CD4-positive, alpha-beta T cell treated with Interleukin-15 for 1 hour (primary cell): ENCODE results near the gene AP2A1.

Source experiments
- DNase-seq: peaks from one replicate; pipeline ENCODE4 v3.0.0-alpha.2; 2020

AP2A1 gene

DNA sequence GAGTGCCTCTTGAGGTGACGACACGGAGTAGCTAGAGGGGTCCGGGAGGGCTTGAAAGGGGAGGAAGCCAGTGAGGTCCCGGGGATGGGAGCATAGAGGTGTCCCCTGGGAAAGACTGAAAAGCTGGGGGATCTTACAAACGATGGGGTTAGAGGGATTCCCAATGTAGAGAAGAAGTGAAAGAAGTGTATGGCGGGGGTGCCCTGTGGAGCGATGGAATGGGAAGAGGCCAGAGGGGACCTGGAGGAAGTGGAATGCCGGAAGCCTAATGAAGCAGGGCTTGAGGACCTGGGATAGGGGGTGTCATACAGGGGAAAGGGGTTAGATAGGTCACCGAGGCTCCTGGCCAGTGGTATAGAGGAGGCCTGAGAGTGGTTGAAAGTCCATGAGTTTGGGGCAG, 580 bp downstream of the AP2A1 start:
- no peak for DNase-seq

DNA sequence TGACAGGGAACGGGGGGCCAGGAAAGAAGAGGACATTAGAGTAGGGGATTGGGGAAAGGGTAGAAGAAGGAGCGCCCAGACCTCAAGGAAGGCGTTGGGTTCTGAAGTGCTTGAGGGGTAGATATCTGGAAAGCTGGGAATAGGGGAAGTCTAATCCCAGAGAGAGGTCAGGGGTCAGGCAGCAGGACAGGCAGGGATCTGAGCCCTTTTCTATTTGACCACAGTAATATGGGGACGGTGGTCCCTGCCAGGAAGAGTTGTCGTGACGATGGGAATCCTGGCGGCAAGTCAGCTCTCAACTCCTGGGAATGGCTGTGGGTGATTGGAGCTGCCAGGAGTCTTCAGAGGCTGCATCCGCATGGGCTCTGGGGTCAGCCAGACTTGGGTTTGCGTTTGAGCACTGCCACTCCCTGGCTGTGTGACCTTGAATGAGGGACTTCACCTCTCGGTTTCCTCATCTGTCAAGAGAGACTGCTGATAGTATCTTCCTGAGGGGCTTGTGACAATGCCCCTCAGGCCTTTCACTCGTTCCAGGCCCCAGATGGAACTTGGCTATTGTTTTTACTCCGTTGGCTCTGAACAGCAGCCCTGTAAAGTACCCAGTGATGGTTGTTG, 1.3 kb downstream of the AP2A1 start:
- no peak for DNase-seq

GRCh38 chr19:49770529-49770928, 3.7 kb downstream of the AP2A1 start:
- DNase-seq, result no peak

GRCh38 chr19:49771674-49772139, 4.9 kb downstream of the AP2A1 start:
- DNase-seq, result no peak

DNA sequence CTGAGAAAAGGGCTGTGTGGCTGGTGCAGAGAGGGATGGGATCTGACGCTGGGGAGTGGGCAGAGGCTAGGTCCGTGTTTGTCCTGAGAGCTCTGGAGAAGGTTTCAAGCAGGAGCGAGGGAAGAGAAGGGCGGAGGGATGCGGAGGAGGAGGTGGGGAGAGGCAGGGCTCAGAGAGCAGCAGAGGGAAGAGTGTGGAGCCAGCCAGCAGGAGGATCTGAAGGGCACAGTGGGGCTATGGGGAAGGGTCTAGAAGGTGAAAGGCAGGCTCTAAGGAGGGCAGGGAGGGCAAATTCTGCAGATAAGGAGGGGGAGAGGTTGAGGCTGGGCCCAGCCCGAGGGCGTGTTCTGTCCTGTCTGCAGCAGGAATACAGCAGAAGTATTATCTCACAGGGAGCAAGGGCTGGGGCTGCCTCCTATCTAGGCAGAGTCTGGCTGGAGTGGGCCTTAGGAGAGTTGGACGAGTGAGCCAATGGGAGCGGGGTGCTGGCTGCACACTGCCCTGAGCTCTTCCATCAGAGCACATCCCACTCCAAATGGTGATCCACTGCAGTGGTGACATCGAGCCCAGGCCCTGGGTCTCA, 6.1 kb downstream of the AP2A1 start:
- no peak for DNase-seq

DNA sequence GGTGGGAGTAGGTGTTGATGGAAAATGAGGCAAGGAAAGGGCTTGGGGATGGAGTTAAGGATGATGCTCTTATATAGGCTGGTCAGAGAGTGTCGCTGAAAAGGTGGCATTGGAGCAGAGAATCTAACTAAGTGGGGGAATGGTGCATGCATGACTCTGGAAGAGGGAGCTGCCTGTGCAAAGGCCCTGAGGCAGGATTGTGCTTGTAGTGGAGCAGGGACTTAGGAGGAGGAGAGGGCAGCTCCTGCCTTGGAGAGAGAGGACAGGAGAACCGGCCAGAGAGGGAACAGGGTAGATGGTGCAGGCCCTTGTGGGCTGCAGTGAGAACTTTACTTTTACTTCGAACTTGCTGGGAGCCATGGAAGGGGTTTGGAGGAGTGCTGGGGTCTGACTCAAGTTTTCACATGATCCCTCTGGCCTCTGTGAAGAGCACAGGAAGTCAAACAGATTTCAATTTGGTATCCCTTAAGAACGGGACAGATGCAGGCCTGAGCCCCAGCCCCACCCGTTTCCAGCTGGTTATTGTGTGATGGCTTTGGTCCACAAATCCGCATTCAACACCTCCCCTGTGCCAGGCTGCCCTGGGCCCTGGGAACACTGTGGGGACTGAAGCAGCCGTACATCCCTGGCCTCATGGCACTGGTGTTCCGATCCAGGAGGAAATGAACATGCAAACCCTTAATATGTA, 7.0 kb downstream of the AP2A1 start:
- DNase-seq, result no peak

DNA sequence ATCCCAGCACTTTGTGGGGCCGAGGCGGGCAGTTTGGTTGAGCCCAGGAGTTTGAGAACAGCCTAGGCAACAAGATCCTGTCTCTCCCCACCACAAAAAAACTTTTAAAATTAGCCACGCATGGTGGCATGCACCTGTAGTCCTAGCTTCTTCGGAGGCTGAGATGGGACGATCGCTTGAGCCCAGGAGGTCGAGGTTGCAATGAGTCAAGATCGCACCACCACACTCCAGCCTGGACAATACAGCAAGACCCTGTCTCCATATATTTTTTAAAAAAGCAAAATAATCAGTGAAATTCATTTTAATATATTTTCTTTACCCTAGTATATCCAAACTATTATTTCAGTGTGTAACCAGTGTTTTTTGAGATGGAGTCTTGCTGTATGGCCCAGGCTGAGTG, 8.2 kb downstream of the AP2A1 start:
- DNase-seq, result no peak

DNA sequence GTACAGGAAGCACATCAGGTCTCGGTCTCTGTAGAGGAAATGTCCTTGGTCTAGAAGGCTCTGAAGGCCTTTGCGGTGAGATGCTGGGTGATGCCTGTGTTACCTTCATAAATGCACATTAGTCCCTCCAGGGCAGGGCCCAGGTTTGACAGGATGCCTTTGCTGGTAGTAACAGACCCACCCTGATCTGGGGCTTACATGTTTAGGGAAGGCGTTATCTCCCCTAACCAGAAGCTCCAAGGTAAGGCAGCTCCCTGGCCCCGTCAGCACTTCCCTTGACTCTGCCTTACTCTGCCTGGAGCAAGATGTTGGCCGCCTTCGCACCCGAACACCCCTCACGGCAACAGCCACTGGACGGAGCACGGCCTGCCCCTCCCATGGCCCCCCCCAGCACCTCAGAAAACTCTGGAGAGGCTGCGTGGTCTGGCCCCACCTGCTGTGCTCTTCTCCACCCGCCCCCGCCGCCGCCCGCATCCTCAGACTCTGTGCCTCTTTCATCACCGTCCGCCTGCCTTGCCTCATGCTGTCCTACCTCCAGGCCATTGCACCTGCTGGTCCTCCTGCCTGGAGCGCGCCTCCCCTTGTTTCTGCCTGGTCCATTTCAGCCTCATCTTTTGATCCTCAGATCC, 9.1 kb downstream of the AP2A1 start:
- no peak for DNase-seq

GRCh38 chr19:49776371-49776764, 9.6 kb downstream of the AP2A1 start:
- no peak for DNase-seq

- peak; percentile 41 for DNase-seq
These were observed 13.1 kb downstream of the AP2A1 start for GRCh38 chr19:49779731-49780555.

GRCh38 chr19:49780861-49781260, 14.1 kb downstream of the AP2A1 start:
- DNase-seq, result no peak

DNA sequence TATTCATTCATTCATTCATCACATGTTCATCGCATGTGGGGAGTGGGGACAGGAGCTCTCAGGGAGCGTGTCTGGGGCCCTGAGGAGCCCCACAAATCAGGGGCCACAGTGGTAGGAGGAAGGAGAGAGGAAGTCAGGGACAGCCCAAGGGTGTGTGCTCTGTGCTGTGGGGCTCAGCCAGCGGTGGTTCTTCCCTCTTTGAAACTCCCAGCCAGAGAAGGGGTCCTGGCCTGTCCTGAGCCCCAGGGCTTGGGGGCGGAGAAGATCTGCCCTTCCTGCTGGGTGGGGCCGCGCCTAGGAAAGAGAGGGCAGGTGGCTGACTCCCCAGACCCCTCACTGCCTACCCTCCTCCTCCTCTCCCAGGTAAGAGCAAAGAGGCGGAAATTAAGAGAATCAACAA, 14.6 kb downstream of the AP2A1 start:
- DNase-seq, result no peak

DNA sequence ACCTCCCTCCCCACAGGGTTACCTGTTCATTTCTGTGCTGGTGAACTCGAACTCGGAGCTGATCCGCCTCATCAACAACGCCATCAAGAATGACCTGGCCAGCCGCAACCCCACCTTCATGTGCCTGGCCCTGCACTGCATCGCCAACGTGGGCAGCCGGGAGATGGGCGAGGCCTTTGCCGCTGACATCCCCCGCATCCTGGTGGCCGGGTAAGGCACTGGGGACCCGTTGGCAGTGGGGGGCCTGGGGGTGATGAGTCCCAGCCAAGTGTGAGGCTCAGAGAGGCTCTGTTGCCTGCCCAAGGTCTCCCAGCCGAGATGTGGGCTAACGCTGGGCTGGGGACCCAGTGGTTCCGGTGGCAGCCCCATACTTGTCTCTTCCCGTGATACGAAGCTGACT, 15.7 kb downstream of the AP2A1 start:
- no peak for DNase-seq

- no peak for DNase-seq
These were observed 19.6 kb downstream of the AP2A1 start for GRCh38 chr19:49786376-49786820.

- no peak for DNase-seq
These were observed 20.9 kb downstream of the AP2A1 start for GRCh38 chr19:49787746-49788145.

DNA sequence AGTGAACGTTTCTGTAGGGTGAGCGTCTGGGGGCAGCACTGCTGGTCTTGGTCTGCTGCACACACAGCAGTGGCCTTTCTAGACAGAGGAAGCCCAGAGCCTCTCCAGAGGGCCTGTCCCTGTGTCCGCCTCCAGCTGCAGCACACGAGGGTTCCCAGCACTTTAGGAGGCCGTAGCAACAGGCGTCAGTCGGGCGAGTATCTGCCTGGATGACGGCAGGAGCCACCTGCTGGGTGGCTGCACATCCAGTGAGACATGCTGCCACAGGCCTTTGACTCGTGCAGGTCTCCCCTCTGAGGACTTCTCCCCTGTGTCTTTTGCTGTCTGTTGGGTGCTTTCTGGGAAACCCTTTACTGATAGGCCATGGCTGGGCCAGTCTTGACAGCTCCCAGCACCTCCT, 22.1 kb downstream of the AP2A1 start:
- DNase-seq, result no peak

GRCh38 chr19:49790866-49791265, 24.1 kb downstream of the AP2A1 start:
- DNase-seq, result no peak

GRCh38 chr19:49791776-49792445, 25.1 kb downstream of the AP2A1 start:
- DNase-seq, result no peak

GRCh38 chr19:49792829-49793560, 26.2 kb downstream of the AP2A1 start:
- no peak for DNase-seq

- no peak for DNase-seq
These were observed 26.7 kb downstream of the AP2A1 start for GRCh38 chr19:49793561-49793840.

- no peak for DNase-seq
These were observed 28.8 kb downstream of the AP2A1 start for GRCh38 chr19:49795615-49796014.

DNA sequence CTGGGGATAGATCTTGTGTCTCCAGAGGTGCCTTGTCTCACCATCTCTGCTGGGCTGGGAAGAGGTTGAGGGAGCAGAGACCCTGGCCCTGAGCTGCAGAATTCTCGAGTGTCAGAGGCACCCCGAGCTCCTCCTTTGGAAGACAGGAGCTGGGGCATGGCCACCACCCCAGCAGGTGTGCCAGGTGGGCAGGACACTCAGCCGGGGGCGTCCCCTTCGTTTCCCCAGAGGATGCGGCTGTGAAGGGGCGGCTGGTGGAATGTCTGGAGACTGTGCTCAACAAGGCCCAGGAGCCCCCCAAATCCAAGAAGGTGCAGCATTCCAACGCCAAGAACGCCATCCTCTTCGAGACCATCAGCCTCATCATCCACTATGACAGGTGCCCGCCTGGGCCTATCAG, 31.8 kb downstream of the AP2A1 start:
- DNase-seq, result no peak
